Kidney (tissue), 14 donors: ENCODE results near the gene LRRFIP1. TPM values are rescaled to one million over a fixed set of nuclear protein-coding genes. Genes with fewer than 3 reads are reported as not detected.

Experiments
- DNase-seq, 5 donors: peaks; one replicate each; pipeline ENCODE4 v3.0.0-alpha.2; 2013 to 2020
- FAIRE-seq: peaks from 2 replicates; lab custom pipeline; 2012; peaks lifted over from hg19 to GRCh38; lab: Jason Lieb, UNC
- H3K27ac ChIP-seq, 2 donors: one replicate each; pipeline ENCODE4 v1.7.0; 2013; ENCODE audit warnings: low read depth in 2 of 2, low read length in 2 of 2, inconsistent platforms in 1 of 2
- H3K27me3 ChIP-seq: one replicate; pipeline ENCODE4 v1.7.1; 2013; ENCODE audit warnings: low read length, inconsistent platforms; ENCODE audit not compliant: control insufficient read depth, insufficient read depth
- H3K36me3 ChIP-seq, 3 donors: one replicate each; pipeline versions ENCODE4 v1.7.0 to v1.7.1; 2013; ENCODE audit warnings: low read length in 3 of 3, control low read depth in 1 of 3, inconsistent platforms in 1 of 3; ENCODE audit not compliant: insufficient read depth in 3 of 3, control insufficient read depth in 2 of 3
- H3K4me1 ChIP-seq, 3 donors: one replicate each; pipeline versions ENCODE4 v1.7.0 to v1.7.1; 2013; ENCODE audit warnings: low read length in 3 of 3, inconsistent platforms in 1 of 3, low read depth in 1 of 3; ENCODE audit not compliant: control insufficient read depth in 2 of 3, insufficient read depth in 2 of 3
- H3K4me3 ChIP-seq, 3 donors: one replicate each; pipeline versions ENCODE4 v1.7.0 to v1.8.1; 2013; ENCODE audit warnings: low read length in 3 of 3, control low read depth in 1 of 3, inconsistent platforms in 1 of 3
- H3K9ac ChIP-seq, 3 donors: one replicate each; pipeline versions ENCODE4 v1.7.0 to v1.7.1; 2013; ENCODE audit warnings: low read length in 3 of 3, control low read depth in 1 of 3, inconsistent platforms in 1 of 3
- H3K9me3 ChIP-seq, 3 donors: one replicate each; pipeline versions ENCODE4 v1.7.0 to v1.7.1; 2013; ENCODE audit warnings: low read length in 3 of 3, control low read depth in 1 of 3, inconsistent platforms in 1 of 3; ENCODE audit not compliant: control insufficient read depth in 2 of 3, insufficient read depth in 1 of 3
- CTCF ChIP-seq: IDR thresholded peaks from 3 replicates; pipeline ENCODE4 v1.5.1; 2012; ENCODE audit warnings: mild to moderate bottlenecking, moderate library complexity, borderline replicate concordance; ENCODE audit not compliant: insufficient read depth; ENCODE audit errors: extremely low read depth
- intact Hi-C: fragments of 100-400 bp; cut with DNase I; formaldehyde crosslinking; loops from one replicate; pipeline ENCODE4 v1.11.1; 2022
- polyA plus RNA-seq: library from polyadenylated mRNA; stranded (reverse); fragments of 350-450 nt; fragmentation: Illumina TruSeq; extraction: RNeasy Lipid Tissue Mini Kit (QIAGEN cat#74804); gene quantifications from one replicate; pipeline ENCODE4 v1.2.3, GENCODE V29; 2014; ENCODE audit warnings: low read depth, low replicate concordance; ENCODE audit not compliant: insufficient read depth
- total RNA-seq: library from RNA; stranded (reverse); fragmentation: NEBNext Ultra II Directional; extraction: Animal tissue kit (Norgen Biotek cat#: 25700); gene quantifications from one replicate; pipeline ENCODE4 v1.2.1, GENCODE V29; 2021
- donor health status: control.
- donor health status: control.
- donor health status: control.
- donor health status: control.
- donor health status: control.
- donor health status: DM: yes; HTN: yes; CAD: no.
- donor health status: Normal renal cell carcinoma (clear cell type).

LRRFIP1 gene
- total and polyA plus RNA-seq, 2 donors from 2014 or later = 39.1 to 204 TPM

- Histone ChIP-seq H3K9ac (no peak overlapping the region), H3K4me3 (no peak overlapping the region), H3K27me3 (no peaks in the 10 kb centered on the region), H3K4me1 (peaks cover 0 to 22% (median 20%) of the 10 kb centered on the region in 3 donors), H3K36me3 (no peaks in the 10 kb centered on the region), H3K9me3 (no peaks in the 10 kb centered on the region), H3K27ac (no peak overlapping the region)
- no peak for FAIRE-seq
- peak in 1 of 5 donors; percentile 28 for DNase-seq
- intact Hi-C loops = no loop called here
- TF ChIP-seq CTCF = no peak
Observed at GRCh38 chr2:237722616-237723015, 95.2 kb downstream of the LRRFIP1 start.

- peaks cover 0 to 24% (median 23%) of the 10 kb centered on the region in 3 donors for H3K4me1 ChIP-seq
- no peaks in the 10 kb centered on the region for H3K27me3 ChIP-seq
- H3K4me3 ChIP-seq = no peak overlapping the region
- intact Hi-C loops = no loop called here
- H3K9me3 ChIP-seq = no peaks in the 10 kb centered on the region
- no peak for FAIRE-seq
- TF ChIP-seq CTCF = no peak
- H3K36me3 ChIP-seq = no peaks in the 10 kb centered on the region
- H3K9ac ChIP-seq = no peak overlapping the region
- no peak overlapping the region for H3K27ac ChIP-seq
- DNase-seq = no peak
Observed at GRCh38 chr2:237723023-237723422, 95.6 kb downstream of the LRRFIP1 start.

DNA sequence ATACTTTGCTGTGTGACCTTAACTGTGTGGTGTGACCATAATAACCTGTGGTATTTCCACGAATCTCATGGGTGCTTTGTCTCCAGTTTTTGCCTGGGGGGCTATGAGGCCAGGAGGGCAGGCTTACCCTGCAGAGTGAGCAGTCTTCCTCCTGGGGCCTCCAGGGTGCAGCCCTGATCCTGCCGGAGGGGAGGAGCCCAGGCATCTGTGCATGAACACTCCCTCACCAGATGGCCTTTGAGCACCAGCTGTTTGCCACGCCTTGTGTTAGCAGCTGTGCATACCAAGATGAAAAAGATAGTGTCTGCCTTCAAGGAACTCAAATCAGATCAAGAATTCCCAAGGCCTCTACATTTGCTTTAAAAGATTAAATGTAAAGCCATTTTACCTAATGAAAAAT lies 96.2 kb downstream of the LRRFIP1 start:
- H3K36me3 ChIP-seq = no peaks in the 10 kb centered on the region
- H3K27me3 ChIP-seq = no peaks in the 10 kb centered on the region
- H3K9ac ChIP-seq = no peak overlapping the region
- no peak overlapping the region for H3K4me3 ChIP-seq
- intact Hi-C loops = no loop called here
- no peak overlapping the region for H3K27ac ChIP-seq
- H3K9me3 ChIP-seq = no peaks in the 10 kb centered on the region
- DNase-seq (peak in 3 of 5 donors; percentile 57 to 64 (median 60)), FAIRE-seq (no peak)
- TF ChIP-seq CTCF = no peak
- H3K4me1 ChIP-seq = peaks cover 0 to 27% (median 23%) of the 10 kb centered on the region in 3 donors
